Measurements from ENCODE around the gene CFAP61. TPM values are rescaled to one million over a fixed set of nuclear protein-coding genes. Genes with fewer than 3 reads are reported as not detected.

The CFAP61 gene
- total and polyA plus RNA-seq, 2 experiments from 2014 or later: 0.21 TPM; not detected in 1

GRCh38 chr20:20395903-20396568 is 343.7 kb downstream of the CFAP61 start (continued):
- TF ChIP-seq ZNF462 (CRISPR knock-in tag; IDR thresholded peaks at IDR 0.05) (no peak), EZH2 (IDR thresholded peaks at IDR 0.05; ENCODE audit: low read depth, unreplicated experiment) (no peak)

- TF ChIP-seq ZNF331 (CRISPR knock-in tag; IDR thresholded peaks at IDR 0.05; ENCODE audit: low read depth) (no peak), EZH2phosphoT487 (IDR thresholded peaks at IDR 0.05; ENCODE audit: unreplicated experiment) (no peak), ZNF462 (CRISPR knock-in tag; IDR thresholded peaks at IDR 0.05) (no peak)
- Histone ChIP-seq H3F3A (replicated peaks; ENCODE audit: low read depth) (no peaks in the 10 kb centered on the region), H2AFZ (no peak overlapping the region), H4K20me1 (replicated peaks; ENCODE audit: insufficient read depth) (no peaks in the 10 kb centered on the region), H3K27ac (ENCODE audit: low read depth) (no peak overlapping the region), H3K4me2 (no peak overlapping the region), H3K79me2 (replicated peaks; ENCODE audit: insufficient read depth) (no peaks in the 10 kb centered on the region), H3K9me2 (ENCODE audit: insufficient read depth) (no peaks in the 10 kb centered on the region), H3K27me3 (ENCODE audit: insufficient read depth) (no peaks in the 10 kb centered on the region), H3K4me3 (no peak overlapping the region), H3K36me3 (ENCODE audit: insufficient read depth) (no peaks in the 10 kb centered on the region), H3K4me1 (ENCODE audit: insufficient read depth) (no peaks in the 10 kb centered on the region)
- H3K9me3 Mint-ChIP-seq: no peaks in the 10 kb centered on the region
- H3K27ac Mint-ChIP-seq: no peak overlapping the region
- no peak overlapping the region for H3K4me3 Mint-ChIP-seq
- H3K36me3 Mint-ChIP-seq (ENCODE audit: low read depth): no peaks in the 10 kb centered on the region; the same call in 2 of the 3 replicates
- no peak for DNase-seq (ENCODE audit: low spot score)
- no peak for ATAC-seq
- peaks cover 10% of the 10 kb centered on the region for H3K27me3 Mint-ChIP-seq (ENCODE audit: insufficient read depth, low read depth, poor library complexity)
- peaks cover 23% of the 10 kb centered on the region for H3K4me1 Mint-ChIP-seq
Measured at GRCh38 chr20:20396794-20397193, 344.5 kb downstream of the CFAP61 start.

Data from GM23338 (cell line).